Loucy (cell line): Measurements from ENCODE around the gene BTK.

Experiments used
- CTCF ChIP-seq: fragments of 200-600 bp; sonication (generic); conservative IDR thresholded peaks from 2 replicates; pipeline ENCODE4 v1.5.1; 2014; ENCODE audit warnings: mild to moderate bottlenecking, antibody characterized with exemption, low read length
- EZH2phosphoT487 ChIP-seq: fragments of 200-600 bp; IDR thresholded peaks from 2 replicates; pipeline ENCODE4 v1.6.1; 2018; ENCODE audit warnings: antibody characterized with exemption, mild to moderate bottlenecking, moderate library complexity, borderline replicate concordance

- TF ChIP-seq CTCF, result no peak
- TF ChIP-seq EZH2phosphoT487, result no peak
These were observed 30.7 kb upstream of the BTK start for GRCh38 chrX:101416691-101417090.
